ENCODE measurements around the gene NCBP3. TPM values are rescaled to one million over a fixed set of nuclear protein-coding genes. Genes with fewer than 3 reads are reported as not detected.

Gene NCBP3
- total RNA-seq, 1 donor from 2014 or later, result 34.9 TPM

DNA sequence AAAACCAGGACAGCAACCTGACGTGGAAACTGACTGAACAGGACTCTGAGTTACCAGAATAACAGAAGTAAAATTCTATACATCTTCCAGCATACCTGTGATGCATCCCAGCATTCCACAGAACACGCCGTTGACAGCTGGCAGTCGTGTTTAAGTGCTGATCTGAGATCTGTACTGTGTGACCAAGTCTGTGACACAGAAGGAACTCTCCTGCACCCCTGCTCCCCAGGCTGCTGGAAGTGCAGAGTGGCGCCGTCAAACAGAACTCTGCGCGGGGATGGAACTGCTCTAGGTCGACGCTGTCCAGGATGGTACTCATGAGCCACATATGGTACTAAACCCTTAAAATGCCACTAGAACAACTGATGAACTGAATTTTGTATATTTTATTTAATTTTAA is 44.3 kb downstream of the NCBP3 start:
- H3K36me3 ChIP-seq, result peaks cover 6% of the 10 kb centered on the region
- TF ChIP-seq, protein P1, sequence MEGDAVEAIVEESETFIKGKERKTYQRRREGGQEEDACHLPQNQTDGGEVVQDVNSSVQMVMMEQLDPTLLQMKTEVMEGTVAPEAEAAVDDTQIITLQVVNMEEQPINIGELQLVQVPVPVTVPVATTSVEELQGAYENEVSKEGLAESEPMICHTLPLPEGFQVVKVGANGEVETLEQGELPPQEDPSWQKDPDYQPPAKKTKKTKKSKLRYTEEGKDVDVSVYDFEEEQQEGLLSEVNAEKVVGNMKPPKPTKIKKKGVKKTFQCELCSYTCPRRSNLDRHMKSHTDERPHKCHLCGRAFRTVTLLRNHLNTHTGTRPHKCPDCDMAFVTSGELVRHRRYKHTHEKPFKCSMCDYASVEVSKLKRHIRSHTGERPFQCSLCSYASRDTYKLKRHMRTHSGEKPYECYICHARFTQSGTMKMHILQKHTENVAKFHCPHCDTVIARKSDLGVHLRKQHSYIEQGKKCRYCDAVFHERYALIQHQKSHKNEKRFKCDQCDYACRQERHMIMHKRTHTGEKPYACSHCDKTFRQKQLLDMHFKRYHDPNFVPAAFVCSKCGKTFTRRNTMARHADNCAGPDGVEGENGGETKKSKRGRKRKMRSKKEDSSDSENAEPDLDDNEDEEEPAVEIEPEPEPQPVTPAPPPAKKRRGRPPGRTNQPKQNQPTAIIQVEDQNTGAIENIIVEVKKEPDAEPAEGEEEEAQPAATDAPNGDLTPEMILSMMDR (IDR thresholded peaks at IDR 0.05), result no peak
- H3K4me1 ChIP-seq, result peaks cover 20% of the 10 kb centered on the region
- DNase-seq, result no peak
- H3K9me3 ChIP-seq, result no peaks in the 10 kb centered on the region
- no peaks in the 10 kb centered on the region for H3K27me3 ChIP-seq
- no peak overlapping the region for H3K27ac ChIP-seq
- H3K4me3 ChIP-seq, result no peak overlapping the region
- intact Hi-C loops (cut with DNase I), result no loop called here
- ATAC-seq, result no peak

DNA sequence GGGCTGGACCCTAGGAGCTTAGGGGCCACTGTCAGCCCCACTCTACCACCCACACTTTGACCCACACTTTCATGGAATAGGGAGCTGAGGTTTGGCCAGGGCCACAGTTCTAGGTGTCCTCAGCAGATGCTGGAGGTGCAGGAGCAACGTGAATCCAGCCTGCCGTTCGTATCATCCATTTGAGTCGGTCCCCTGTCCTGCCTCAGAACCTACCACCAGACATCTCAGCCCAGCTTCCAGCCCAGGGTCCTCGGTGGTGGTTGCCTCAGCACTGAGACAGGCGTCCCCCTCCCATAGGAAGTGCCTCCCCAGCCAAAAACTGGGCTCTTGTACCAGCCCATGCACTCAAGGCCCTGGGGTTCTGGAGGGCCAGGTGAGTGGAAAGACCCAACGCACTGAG is 44.7 kb downstream of the NCBP3 start:
- intact Hi-C loops (cut with DNase I), result no loop called here
- no peaks in the 10 kb centered on the region for H3K27me3 ChIP-seq
- peaks cover 20% of the 10 kb centered on the region for H3K4me1 ChIP-seq
- no peak overlapping the region for H3K27ac ChIP-seq
- DNase-seq (no peak), ATAC-seq (no peak)
- TF ChIP-seq, protein P1 (IDR thresholded peaks at IDR 0.05), result no peak
- H3K4me3 ChIP-seq, result no peak overlapping the region
- H3K36me3 ChIP-seq, result peaks cover 2% of the 10 kb centered on the region
- no peaks in the 10 kb centered on the region for H3K9me3 ChIP-seq

DNA sequence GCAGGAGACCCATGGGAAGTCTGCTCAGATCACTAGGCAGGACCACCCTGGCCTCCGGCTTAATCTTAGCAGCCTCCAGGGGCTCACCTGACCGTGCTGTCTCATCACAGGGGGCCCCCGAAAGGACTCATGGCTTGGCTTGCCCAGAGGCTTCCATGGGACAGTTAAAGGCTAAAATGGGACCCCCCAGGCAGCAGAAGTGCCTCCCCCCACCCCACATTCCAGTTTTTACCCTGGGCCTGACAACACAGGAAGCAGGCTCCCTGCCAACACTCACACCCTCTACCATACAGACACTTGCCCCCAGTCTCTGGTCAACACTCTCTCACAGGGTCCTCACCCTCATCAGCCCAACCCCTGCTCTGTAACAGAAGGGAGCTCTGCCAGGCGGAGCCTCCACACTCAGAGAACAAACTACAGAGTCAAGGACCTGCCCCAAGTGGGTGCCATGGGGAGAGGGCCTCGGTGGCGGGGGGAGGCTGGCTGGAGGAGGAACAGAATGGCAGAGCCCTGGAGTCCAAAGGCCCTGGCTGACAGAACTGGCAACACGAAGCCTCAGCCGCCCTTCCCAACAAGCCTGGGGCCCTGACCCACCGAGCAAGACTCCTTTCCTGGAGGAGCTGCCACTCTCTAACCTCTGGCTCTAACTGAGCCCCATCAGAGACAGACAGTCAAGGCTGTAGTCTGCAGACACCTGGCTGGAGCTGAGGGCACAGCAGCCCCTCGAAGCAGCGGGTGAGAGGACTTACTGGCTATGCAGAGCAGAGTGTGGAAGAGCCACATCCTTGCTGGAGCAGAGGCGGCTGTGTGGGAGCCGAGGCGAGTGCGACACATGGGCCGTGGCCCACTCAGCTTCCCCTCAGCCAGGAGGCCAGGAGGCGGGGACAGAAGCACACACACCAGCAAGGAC is 45.4 kb downstream of the NCBP3 start, which contains the start of gene ITGAE:
Gene ITGAE, minus strand, starts transcription at position 827 of the 910 bp plus-strand sequence. Its CDS starts 44 bp downstream, at position 783.
- Histone ChIP-seq H3K36me3 (no peaks in the 10 kb centered on the region), H3K9me3 (no peaks in the 10 kb centered on the region), H3K27ac (peak within 1 kb of the TSS; percentile 18), H3K4me1 (peaks cover 20% of the 10 kb centered on the region), H3K4me3 (peak within 1 kb of the TSS; percentile 16), H3K27me3 (no peaks in the 10 kb centered on the region)
- TF ChIP-seq, protein P1 (IDR thresholded peaks at IDR 0.05), result no peak
- peak; percentile 74 for DNase-seq
- peak; percentile 58 for ATAC-seq
- intact Hi-C loops (cut with DNase I), result no loop called here

DNA sequence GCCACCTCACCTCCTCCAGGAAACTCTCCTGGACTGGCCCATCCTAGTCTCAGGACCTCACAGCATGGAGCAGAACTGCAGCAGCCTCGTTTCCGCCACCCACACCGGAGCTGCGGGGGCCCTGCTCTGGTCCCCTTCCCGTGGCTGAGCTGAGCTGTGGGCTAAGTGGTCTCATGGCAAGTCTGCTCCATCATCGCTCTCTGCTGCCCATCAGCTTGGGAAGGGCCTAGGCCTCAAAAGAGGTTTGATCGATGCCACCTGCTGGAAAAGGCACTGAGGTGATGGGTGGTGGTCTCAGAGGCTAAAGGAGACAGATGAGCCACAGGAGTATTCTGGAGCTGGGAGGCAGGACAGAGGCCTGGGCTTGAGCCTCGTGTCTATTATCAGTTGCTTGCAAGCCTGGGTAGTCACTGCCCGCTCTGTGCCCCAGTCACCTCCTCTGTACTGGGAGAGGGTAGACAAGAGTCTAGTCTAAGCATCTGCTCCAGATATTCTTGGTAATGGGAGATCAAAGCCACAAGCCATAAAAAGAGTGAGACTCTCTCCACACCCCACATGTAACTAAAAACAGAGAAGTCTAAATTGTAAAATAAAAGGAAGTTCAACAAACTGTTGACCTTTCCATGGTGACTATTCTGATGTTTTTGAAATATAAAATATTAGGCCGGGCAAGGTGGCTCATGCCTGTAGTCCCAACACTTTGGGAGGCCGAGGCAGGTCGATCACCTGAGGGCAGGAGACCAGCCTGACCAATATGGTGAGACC is 46.7 kb downstream of the NCBP3 start:
- Histone ChIP-seq H3K4me3 (no peak overlapping the region), H3K36me3 (no peaks in the 10 kb centered on the region), H3K27ac (peak overlapping the region; percentile 30), H3K9me3 (no peaks in the 10 kb centered on the region), H3K4me1 (peaks cover 20% of the 10 kb centered on the region), H3K27me3 (no peaks in the 10 kb centered on the region)
- intact Hi-C loops (cut with DNase I), result no loop called here
- TF ChIP-seq, protein P1 (IDR thresholded peaks at IDR 0.05), result no peak
- ATAC-seq (no peak), DNase-seq (no peak)

DNA sequence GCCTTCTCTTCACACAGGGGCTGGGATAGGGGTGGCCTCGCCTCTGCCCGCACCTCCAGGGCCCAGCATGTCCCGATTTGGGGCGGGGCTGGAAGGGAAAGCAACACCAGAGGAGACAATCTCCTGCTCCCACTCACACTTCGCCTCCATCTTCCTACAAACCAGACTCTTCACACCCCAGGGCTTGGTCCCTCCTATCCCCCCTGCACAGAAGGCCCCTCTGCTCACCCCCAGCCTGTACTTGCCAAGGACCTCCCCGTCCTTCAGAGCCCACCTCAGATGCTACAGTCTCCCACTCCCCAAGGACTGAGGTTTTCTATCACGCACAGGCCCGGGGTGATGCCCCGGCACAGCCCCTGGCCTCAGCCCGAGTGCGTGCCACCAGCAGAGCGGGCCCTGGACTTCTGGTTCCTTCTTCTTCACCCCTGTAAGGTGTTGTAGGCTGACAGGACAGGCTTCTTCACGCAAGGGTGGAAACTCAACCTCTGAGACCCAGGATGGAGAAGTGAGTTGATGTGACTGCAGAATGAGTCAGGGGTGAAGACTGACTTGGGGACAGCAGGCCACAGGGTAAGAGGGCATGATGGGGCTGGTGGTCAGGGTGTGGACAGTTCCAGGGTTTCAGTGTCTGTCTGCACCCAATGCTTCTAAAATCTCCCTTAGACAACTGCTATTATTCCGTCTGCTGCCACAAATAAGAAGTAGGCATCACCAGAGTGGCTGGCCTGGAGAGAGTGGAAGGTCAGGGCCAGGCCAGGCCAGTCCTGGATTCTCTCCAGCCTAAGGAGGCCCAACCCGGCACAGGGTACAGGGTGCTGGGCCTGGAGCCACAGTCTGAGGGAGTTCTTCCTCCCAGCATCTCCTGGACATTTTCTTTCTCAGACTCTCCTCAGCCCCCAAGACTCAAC is 47.5 kb downstream of the NCBP3 start:
- H3K4me1 ChIP-seq, result peaks cover 18% of the 10 kb centered on the region
- H3K27me3 ChIP-seq, result no peaks in the 10 kb centered on the region
- H3K27ac ChIP-seq, result peak overlapping the region; percentile 30
- TF ChIP-seq, protein P1 (IDR thresholded peaks at IDR 0.05), result no peak
- DNase-seq (no peak), ATAC-seq (peak; percentile 60)
- H3K9me3 ChIP-seq, result no peaks in the 10 kb centered on the region
- no peak overlapping the region for H3K4me3 ChIP-seq
- intact Hi-C loops (cut with DNase I), result no loop called here
- no peaks in the 10 kb centered on the region for H3K36me3 ChIP-seq

All from upper lobe of right lung (tissue), 1 donor.